Stomach (tissue), 4 donors: ENCODE data around the gene CBX2.

Experiments
- CTCF ChIP-seq, 7 experiments: fragments of 450-650 bp in 4 of 7; fragments of 200-600 bp in 3 of 7; sonication (generic) in 3 of 7; IDR thresholded peaks; one replicate each; pipeline ENCODE4 v1.5.1; 2016 to 2019; ENCODE audit warnings: antibody characterized with exemption in 7 of 7, control low read depth in 2 of 7, mild to moderate bottlenecking in 1 of 7
- POLR2A ChIP-seq, 4 donors: fragments of 450-650 bp; IDR thresholded peaks; one replicate each; pipeline ENCODE4 v1.6.1; 2016; ENCODE audit warnings: antibody characterized with exemption in 4 of 4, control low read depth in 2 of 4, mild to moderate bottlenecking in 1 of 4, moderate library complexity in 1 of 4
- POLR2AphosphoS5 ChIP-seq, 3 donors: sonication (generic); formaldehyde crosslinking; IDR thresholded peaks; one replicate each; pipeline ENCODE4 v1.6.1; 2016; ENCODE audit warnings: antibody characterized with exemption in 3 of 3

- TF ChIP-seq POLR2AphosphoS5 (IDR thresholded peaks at IDR 0.05) = no peak
- no peak for TF ChIP-seq CTCF (IDR thresholded peaks at IDR 0.05)
- no peak for TF ChIP-seq POLR2A (IDR thresholded peaks at IDR 0.05)
Measured at GRCh38 chr17:79777894-79778503, at the start of gene CBX2.
